Mononuclear cell (primary cell): ENCODE measurements around the gene WASHC4. TPM values are rescaled to one million over a fixed set of nuclear protein-coding genes. Genes with fewer than 3 reads are reported as not detected.

Experiments used
- H3K27me3 ChIP-seq: 2 replicates; pipeline ENCODE4 v1.6.0; 2011; ENCODE audit warnings: low read length, control low read depth; ENCODE audit not compliant: insufficient read depth
- H3K4me1 ChIP-seq: 2 replicates; pipeline ENCODE4 v1.5.1; 2011; ENCODE audit warnings: mild to moderate bottlenecking, low read length, control low read depth; ENCODE audit not compliant: insufficient read depth
- H3K4me3 ChIP-seq: 2 replicates; pipeline ENCODE4 v1.5.1; 2011; ENCODE audit warnings: mild to moderate bottlenecking, low read length, moderate library complexity
- H3K9me3 ChIP-seq: 2 replicates; pipeline ENCODE4 v1.5.1; 2011; ENCODE audit warnings: low read depth, mild to moderate bottlenecking, control low read depth, low read length
- total RNA-seq: library from RNA; depleted of rRNA; stranded (reverse); fragments of >200 nt; gene quantifications from one replicate; pipeline ENCODE4 v1.2.3, GENCODE V29; 2012

Gene WASHC4
- total RNA-seq, 1 donor, result 71.0 TPM

DNA sequence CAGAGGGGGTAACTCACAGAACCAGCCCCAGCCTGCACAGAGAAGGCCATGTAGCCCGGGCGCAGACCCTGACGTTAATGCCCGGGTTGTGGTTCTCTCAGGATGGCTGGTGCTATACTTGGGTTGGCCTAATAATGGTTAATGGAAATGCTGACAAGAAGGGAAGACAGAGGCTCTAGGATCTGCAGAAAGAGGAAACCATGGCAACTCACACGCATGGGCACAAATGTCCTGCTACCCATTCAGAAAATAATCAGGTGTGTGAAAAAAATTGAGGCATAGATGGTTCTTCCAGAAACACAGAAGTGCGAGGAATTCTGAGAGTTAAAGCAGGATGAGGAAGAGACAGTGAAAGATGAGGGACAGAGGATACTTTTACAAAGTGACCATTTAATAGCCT, 94.7 kb downstream of the WASHC4 start:
- Histone ChIP-seq H3K4me1 (no peaks in the 10 kb centered on the region), H3K27me3 (no peaks in the 10 kb centered on the region), H3K4me3 (no peak overlapping the region), H3K9me3 (no peaks in the 10 kb centered on the region)

DNA sequence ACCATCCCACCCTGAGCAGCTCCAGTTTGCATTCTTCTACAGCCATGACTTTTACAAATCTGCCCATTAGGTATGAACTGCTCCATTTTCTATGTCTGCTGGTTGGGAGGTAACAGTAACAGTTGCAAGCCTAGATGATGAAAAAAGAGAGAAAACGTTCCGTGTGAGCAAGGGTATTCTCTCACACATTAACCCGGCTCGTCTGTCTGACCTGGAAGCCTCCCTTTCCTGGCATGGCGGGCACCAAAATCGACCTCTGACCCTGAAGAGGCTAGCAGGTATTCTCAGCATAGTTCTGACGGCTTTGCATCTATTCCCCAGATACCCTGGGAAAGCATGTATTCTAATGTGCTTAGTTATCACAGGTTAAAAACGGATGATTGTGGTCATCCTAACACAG, 96.6 kb downstream of the WASHC4 start:
- Histone ChIP-seq H3K4me3 (no peak overlapping the region), H3K4me1 (no peaks in the 10 kb centered on the region), H3K9me3 (no peaks in the 10 kb centered on the region), H3K27me3 (no peaks in the 10 kb centered on the region)

DNA sequence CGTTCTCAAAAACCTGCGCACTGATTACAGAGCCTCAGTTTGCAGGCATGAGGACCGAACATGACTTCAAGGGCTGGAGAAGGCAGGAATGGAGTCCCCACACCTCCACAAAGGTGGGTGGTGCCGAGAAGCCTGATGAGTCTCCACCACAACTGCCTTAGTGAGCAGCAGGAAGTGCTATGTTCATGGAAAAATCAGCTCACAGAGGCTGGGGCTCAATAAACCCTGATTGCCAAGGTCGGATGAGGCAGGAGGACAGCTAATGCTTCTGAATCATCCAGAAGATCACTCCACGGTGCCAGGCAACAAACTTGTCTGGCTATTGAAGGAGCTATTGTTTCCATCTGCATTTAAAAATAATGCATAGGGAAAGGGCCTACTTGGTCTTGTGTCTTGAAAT, 97.4 kb downstream of the WASHC4 start:
- H3K4me3 ChIP-seq, result no peak overlapping the region
- no peaks in the 10 kb centered on the region for H3K4me1 ChIP-seq
- H3K27me3 ChIP-seq, result no peaks in the 10 kb centered on the region
- no peaks in the 10 kb centered on the region for H3K9me3 ChIP-seq

DNA sequence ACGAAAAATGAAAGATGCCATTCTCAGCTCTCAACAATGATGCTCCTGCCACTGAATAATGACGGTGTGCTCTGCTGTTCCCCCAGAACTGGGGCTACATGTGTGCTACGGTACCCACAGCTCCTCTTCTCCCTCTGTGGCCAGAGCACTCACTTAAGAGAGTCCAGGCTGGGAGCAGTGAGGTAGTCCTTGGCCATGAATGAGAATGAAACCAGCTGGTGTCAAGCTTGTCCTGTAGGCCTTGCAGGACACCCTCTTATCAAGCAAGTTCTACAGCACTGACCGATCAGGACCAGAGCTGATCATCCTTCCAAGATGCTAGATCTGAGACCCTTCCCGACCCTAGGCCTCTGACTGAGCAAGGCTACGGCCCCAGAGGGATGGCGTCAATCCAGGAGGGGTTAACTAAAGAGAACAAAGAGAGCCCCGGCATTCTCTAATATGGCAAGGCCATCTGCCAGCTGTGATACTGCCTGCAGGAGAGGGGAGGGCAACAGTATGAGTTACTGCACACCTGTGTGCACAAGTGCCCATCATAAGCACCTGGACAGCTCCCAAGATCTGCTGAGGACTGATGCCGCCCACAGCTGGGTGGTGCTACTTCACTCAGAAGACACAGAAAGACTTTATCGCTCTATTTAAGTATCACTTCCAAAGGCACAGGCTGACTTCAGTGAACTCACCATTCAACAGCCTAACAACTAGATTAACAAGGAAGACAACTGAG, 98.0 kb downstream of the WASHC4 start:
- H3K27me3 ChIP-seq, result no peaks in the 10 kb centered on the region
- no peak overlapping the region for H3K4me3 ChIP-seq
- no peaks in the 10 kb centered on the region for H3K9me3 ChIP-seq
- no peaks in the 10 kb centered on the region for H3K4me1 ChIP-seq

DNA sequence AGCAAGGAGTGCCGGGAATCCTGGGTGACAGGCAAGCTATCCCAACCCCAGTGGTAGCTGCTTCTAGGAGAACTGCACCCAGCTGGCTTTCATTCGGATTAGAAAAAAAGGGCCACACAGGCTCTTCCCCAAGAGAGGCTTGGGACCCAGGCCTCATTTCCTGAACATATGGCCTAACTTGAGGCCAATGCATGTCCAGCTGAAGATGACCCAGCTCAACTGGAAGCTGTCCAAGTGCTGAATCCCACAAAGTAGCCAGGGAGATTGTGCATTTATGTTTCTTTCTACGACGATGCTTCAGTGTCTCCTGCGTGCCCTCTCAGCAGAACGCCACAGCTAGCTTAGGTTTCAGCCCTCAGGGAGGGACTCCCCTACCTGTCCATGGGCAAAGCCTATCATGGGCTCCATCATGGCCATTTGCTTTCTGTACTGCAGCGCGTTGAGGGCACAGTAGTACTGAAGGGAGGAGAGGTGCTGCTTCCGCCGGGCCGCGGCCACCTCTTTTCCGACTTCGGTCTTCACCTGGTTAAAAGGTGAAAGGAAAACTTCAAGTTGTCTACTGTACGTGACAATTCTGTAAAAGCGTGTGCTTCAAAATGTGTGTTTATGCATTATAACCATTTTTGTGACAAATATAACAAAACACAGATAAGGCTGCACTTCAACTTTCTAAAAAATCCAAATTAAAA, 99.3 kb downstream of the WASHC4 start:
- H3K9me3 ChIP-seq, result no peaks in the 10 kb centered on the region
- no peaks in the 10 kb centered on the region for H3K4me1 ChIP-seq
- no peak overlapping the region for H3K4me3 ChIP-seq
- H3K27me3 ChIP-seq, result no peaks in the 10 kb centered on the region

DNA sequence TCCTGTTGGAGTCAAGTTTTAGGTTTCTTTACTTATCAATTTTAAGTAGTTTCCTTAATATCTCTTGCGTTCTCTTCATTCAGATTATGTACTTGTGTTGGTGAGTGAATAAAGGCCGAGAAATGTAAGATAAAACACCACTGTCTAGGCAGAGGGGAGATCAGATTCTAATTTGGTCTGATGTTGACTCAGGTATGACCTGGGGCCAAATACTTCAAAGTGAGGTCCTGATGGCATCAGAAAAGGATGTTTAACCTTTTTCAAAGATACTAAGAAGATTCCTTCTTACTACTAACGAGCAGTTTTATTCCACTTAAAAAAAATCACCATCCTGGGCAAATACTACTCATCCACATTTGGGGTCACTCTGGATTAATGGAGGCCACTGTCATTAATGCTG, 101.6 kb downstream of the WASHC4 start:
- Histone ChIP-seq H3K9me3 (no peaks in the 10 kb centered on the region), H3K4me3 (no peak overlapping the region), H3K4me1 (no peaks in the 10 kb centered on the region), H3K27me3 (no peaks in the 10 kb centered on the region)

DNA sequence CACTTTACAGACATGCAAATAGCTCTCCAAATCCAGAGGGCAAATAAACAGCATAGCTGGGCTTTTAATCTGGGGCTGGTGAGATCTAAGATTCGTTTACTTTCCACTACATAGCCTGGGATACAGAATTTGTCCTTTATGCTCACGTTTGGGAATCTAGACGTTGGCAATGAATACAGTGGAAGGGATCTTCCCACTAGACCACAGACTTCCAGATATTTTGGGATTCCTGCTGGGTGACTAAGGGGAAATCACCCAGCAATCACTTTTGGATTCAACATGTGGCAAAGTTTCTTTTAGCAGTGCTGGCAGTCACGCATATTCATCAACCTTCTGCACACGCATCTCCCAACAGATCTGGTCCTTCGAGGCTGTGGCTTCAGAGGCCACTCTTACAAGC, 104.9 kb downstream of the WASHC4 start:
- Histone ChIP-seq H3K4me1 (no peaks in the 10 kb centered on the region), H3K27me3 (no peaks in the 10 kb centered on the region), H3K9me3 (no peaks in the 10 kb centered on the region), H3K4me3 (no peak overlapping the region)

DNA sequence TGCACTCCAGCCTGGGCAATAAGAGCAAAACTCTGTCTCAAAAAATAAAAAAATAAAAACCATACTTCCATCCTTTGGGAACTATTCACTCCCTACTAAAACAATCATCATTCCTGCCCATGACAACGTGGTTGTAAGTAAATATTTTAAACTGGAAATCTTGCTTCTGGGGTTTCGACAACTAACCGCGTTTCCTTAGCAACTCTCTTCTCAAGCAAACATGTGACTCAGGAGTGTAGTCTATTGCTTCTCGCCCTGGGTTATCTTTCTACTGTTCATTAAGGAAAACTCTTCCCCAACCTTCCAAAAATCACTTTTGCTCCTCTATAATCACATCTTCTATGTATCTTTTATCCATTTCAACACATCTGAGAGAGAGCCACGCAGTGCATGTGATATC, 106.6 kb downstream of the WASHC4 start:
- Histone ChIP-seq H3K9me3 (no peaks in the 10 kb centered on the region), H3K4me3 (no peak overlapping the region), H3K27me3 (no peaks in the 10 kb centered on the region), H3K4me1 (no peaks in the 10 kb centered on the region)

DNA sequence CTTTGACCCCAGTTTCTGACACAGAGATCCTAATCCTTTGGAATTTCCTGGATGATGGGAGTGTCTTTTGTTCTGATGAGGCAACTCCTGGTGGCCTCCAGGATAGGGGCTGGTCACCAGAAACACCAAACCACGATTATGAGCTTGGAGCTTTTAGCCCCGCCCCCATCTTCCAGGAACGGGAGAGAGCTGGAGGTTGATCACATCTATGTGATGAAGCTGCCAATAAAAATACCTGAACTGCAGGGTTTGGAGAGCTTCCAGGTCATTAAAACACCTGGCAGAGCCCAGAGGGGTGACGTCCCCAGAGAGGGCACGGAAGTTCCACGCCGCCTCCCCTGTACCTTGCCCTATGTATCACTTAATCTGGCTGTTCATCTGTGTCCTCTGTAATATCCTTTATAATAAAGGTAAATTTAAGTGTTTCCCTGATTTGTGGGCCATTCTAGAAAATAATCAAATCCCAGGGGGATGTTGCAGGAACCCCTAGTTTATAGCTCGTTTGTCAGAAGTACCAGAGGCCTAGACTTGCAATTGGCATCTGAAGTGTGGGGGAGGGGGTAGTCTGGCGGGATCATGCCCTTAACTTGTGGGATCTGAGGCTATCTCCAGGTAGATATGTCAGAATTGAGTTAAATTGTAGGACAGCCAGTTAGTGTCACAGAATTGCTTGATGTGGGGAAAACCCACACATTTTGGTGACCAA, 107.3 kb downstream of the WASHC4 start:
- no peaks in the 10 kb centered on the region for H3K9me3 ChIP-seq
- no peaks in the 10 kb centered on the region for H3K27me3 ChIP-seq
- no peaks in the 10 kb centered on the region for H3K4me1 ChIP-seq
- no peak overlapping the region for H3K4me3 ChIP-seq

DNA sequence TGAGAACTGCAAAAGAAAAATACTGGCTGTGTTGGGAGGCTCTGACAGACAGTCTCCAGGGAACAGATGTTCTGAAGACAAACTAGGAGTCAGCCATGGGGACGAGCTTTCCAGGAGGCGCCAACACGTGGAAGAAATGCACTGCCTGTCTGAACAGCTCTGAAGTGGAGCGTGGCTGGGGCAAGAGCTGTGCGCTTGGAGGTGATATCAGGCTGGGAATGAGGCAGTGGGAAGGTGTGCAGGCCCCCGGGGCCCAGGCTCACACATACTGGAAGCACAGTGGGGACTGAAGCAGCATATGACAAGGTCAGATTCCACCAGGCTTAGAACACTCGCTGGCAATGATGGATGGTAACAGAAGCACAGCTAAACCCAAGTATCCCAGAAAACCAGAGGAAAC, 110.9 kb downstream of the WASHC4 start:
- no peaks in the 10 kb centered on the region for H3K9me3 ChIP-seq
- no peaks in the 10 kb centered on the region for H3K27me3 ChIP-seq
- peaks cover 8% of the 10 kb centered on the region for H3K4me1 ChIP-seq
- no peak overlapping the region for H3K4me3 ChIP-seq

Other genes starting within 250 kb of the WASHC4 start
- 4.9 TPM for gene SLC41A2, start 149.4 kb upstream of the WASHC4 start, total RNA-seq
- gene NOPCHAP1, start 121.4 kb upstream of the WASHC4 start, total RNA-seq, result 2.7 TPM
- gene ALDH1L2, start 23.3 kb upstream of the WASHC4 start, total RNA-seq, result under 0.01 TPM
- gene APPL2, start 128.4 kb downstream of the WASHC4 start, total RNA-seq, result 46.3 TPM
- 39.8 TPM for gene C12orf75, start 223.0 kb downstream of the WASHC4 start, total RNA-seq